Suprapubic skin (tissue), 4 donors: Measurements from ENCODE around the gene TSN. TPM values are rescaled to one million over a fixed set of nuclear protein-coding genes. Genes with fewer than 3 reads are reported as not detected.
"Not testable (repeated sequence)": the region's sequence is repeated elsewhere in the genome, so short reads cannot be mapped to it uniquely, and the experiment has no call there.

Experiments
- DNase-seq, 2 donors: peaks; one replicate each; pipeline ENCODE4 v3.0.0-alpha.2; 2019; ENCODE audit warnings: low spot score in 2 of 2
- H3K27ac ChIP-seq: fragments of 200-600 bp; sonication (generic); one replicate; pipeline ENCODE4 v1.5.1; 2019
- H3K27me3 ChIP-seq: fragments of 200-600 bp; sonication (generic); one replicate; pipeline ENCODE4 v1.5.1; 2019
- H3K36me3 ChIP-seq: fragments of 200-600 bp; sonication (generic); one replicate; pipeline ENCODE4 v1.5.1; 2019
- H3K4me1 ChIP-seq: fragments of 200-600 bp; sonication (generic); one replicate; pipeline ENCODE4 v1.5.1; 2019
- H3K4me3 ChIP-seq: fragments of 200-600 bp; sonication (generic); one replicate; pipeline ENCODE4 v1.5.1; 2019; ENCODE audit warnings: mild to moderate bottlenecking
- H3K9me3 ChIP-seq: fragments of 200-600 bp; sonication (generic); one replicate; pipeline ENCODE4 v1.5.1; 2019
- EP300 ChIP-seq: sonication (generic); formaldehyde crosslinking; IDR thresholded peaks from one replicate; pipeline ENCODE4 v1.6.1; 2017; ENCODE audit warnings: antibody characterized with exemption
- POLR2A ChIP-seq, 2 donors: fragments of 450-650 bp; IDR thresholded peaks; one replicate each; pipeline ENCODE4 v1.6.1; 2017; ENCODE audit warnings: antibody characterized with exemption in 2 of 2, mild to moderate bottlenecking in 2 of 2, moderate library complexity in 2 of 2
- POLR2AphosphoS5 ChIP-seq, 3 donors: sonication (generic); formaldehyde crosslinking; IDR thresholded peaks; one replicate each; pipeline ENCODE4 v1.6.1; 2017; ENCODE audit warnings: antibody characterized with exemption in 3 of 3
- WGBS: methylation state at CpG from one replicate; pipeline ENCODE4 v1.1.5; 2018; 5-methylcytosine and 5-hydroxymethylcytosine counted together
- total RNA-seq, 4 donors: library from RNA; depleted of rRNA; stranded (reverse); fragments of >200 nt; gene quantifications; one replicate each; pipeline ENCODE4 v1.1.0, GENCODE V29; 2016
- TF ChIP-seq, protein P1 (sequence below), 2 donors: fragments of 200-600 bp in 1 of 2; fragments of 450-650 bp in 1 of 2; sonication (generic) in 1 of 2; IDR thresholded peaks; one replicate each; pipeline ENCODE4 v1.5.1; 2016 to 2019; ENCODE audit warnings: antibody characterized with exemption in 2 of 2, mild to moderate bottlenecking in 1 of 2, moderate library complexity in 1 of 2

The TSN gene
- total RNA-seq, 4 donors from 2014 or later: 24.1 to 45.2 (median 41.6) TPM

- Histone ChIP-seq H3K36me3 (no peaks in the 10 kb centered on the region), H3K9me3 (no peaks in the 10 kb centered on the region), H3K27me3 (no peaks in the 10 kb centered on the region), H3K4me1 (no peaks in the 10 kb centered on the region), H3K27ac (no peak overlapping the region), H3K4me3 (no peak overlapping the region)
- DNase-seq: no peak
- TF ChIP-seq, protein P1, sequence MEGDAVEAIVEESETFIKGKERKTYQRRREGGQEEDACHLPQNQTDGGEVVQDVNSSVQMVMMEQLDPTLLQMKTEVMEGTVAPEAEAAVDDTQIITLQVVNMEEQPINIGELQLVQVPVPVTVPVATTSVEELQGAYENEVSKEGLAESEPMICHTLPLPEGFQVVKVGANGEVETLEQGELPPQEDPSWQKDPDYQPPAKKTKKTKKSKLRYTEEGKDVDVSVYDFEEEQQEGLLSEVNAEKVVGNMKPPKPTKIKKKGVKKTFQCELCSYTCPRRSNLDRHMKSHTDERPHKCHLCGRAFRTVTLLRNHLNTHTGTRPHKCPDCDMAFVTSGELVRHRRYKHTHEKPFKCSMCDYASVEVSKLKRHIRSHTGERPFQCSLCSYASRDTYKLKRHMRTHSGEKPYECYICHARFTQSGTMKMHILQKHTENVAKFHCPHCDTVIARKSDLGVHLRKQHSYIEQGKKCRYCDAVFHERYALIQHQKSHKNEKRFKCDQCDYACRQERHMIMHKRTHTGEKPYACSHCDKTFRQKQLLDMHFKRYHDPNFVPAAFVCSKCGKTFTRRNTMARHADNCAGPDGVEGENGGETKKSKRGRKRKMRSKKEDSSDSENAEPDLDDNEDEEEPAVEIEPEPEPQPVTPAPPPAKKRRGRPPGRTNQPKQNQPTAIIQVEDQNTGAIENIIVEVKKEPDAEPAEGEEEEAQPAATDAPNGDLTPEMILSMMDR (IDR thresholded peaks at IDR 0.05): no peak
- TF ChIP-seq EP300 (no peak), POLR2A (IDR thresholded peaks at IDR 0.05) (no peak), POLR2AphosphoS5 (IDR thresholded peaks at IDR 0.05) (no peak)
- WGBS: 81% methylated on average over 7 of the region's 7 CpGs
These were observed 44.8 kb upstream of the TSN start for GRCh38 chr2:121710470-121711170.

GRCh38 chr2:121711481-121711880 is 44.0 kb upstream of the TSN start:
- not testable (repeated sequence) for H3K4me3 ChIP-seq, H3K9me3 ChIP-seq, H3K36me3 ChIP-seq, H3K4me1 ChIP-seq, H3K27ac ChIP-seq, DNase-seq, H3K27me3 ChIP-seq
- WGBS: 82% methylated on average over 3 of the region's 3 CpGs

DNA sequence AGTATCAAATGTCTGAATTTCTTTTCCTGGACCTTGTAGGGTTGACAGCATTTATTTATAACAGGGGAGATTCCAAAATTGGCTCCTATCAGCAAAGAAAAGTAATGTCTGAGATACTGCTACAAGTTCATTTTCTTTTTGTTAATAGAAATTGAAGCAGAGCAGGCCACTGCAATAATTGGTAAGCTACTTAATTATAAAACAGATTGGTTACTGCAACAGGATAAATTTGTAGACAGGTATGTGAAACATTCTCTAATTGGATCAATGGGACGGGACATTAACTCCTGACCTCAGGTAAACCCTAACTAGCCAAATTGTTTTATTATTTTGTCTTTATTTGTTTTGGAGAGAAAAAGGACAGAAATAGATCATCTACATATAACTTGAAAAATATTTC is 39.3 kb upstream of the TSN start:
- TF ChIP-seq POLR2A (IDR thresholded peaks at IDR 0.05) (no peak), EP300 (no peak), POLR2AphosphoS5 (IDR thresholded peaks at IDR 0.05) (no peak)
- TF ChIP-seq, protein P1 (IDR thresholded peaks at IDR 0.05): no peak
- no peak overlapping the region for H3K4me3 ChIP-seq
- no peaks in the 10 kb centered on the region for H3K27me3 ChIP-seq
- no peaks in the 10 kb centered on the region for H3K36me3 ChIP-seq
- 68% methylated on average over 1 of the region's 1 CpG for WGBS
- H3K27ac ChIP-seq: no peak overlapping the region
- DNase-seq: no peak
- no peaks in the 10 kb centered on the region for H3K9me3 ChIP-seq
- H3K4me1 ChIP-seq: no peaks in the 10 kb centered on the region

DNA sequence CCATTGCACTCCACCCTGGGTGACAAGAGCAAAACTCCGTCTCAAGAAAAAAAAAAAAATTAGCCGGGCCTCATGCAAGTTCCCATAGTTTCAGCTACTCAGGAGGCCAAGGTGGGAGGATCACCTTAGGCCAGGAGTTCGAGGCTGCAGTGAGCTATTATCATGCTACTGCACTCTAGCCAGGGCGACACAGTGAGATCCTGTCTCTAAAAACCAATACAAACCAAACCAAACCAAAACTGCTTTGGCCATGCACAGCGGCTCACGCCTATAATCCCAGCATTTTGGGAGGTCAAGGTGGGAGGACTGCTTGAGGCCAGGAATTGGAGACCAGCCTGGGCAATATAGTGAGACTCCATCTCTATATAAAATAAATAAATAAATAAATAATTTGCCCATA is 37.9 kb upstream of the TSN start:
- Histone ChIP-seq H3K27ac (no peak overlapping the region), H3K27me3 (no peaks in the 10 kb centered on the region), H3K9me3 (no peaks in the 10 kb centered on the region), H3K4me1 (peaks cover 6% of the 10 kb centered on the region), H3K4me3 (no peak overlapping the region), H3K36me3 (no peaks in the 10 kb centered on the region)
- WGBS: 95% methylated on average over 6 of the region's 6 CpGs
- DNase-seq: no peak
- TF ChIP-seq POLR2A (IDR thresholded peaks at IDR 0.05): no peak
- TF ChIP-seq EP300: no peak
- TF ChIP-seq, protein P1 (IDR thresholded peaks at IDR 0.05): no peak
- no peak for TF ChIP-seq POLR2AphosphoS5 (IDR thresholded peaks at IDR 0.05)

DNA sequence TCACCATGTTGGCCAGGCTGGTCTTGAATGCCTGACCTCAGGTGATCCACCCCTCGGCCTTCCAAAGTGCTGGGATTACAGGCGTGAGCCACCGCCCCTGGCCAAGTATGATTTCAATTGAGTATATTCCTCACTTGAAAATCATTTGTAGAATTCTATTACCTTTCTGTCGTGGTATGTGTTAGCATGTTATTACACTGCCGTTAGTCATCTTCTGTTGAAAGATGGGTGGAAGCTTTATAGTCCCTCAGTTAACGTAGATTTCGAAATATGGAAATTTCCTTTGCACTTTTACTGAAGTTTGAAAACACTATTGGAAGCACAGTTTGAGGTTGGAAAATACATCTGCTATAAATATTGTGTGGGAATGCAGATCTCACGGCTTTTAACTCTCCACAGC is 33.5 kb upstream of the TSN start:
- TF ChIP-seq POLR2A (IDR thresholded peaks at IDR 0.05): no peak
- Histone ChIP-seq H3K27me3 (no peaks in the 10 kb centered on the region), H3K4me1 (peaks cover 7% of the 10 kb centered on the region), H3K36me3 (peaks cover 12% of the 10 kb centered on the region), H3K27ac (no peak overlapping the region), H3K9me3 (no peaks in the 10 kb centered on the region), H3K4me3 (no peak overlapping the region)
- 26% methylated on average over 8 of the region's 8 CpGs for WGBS
- DNase-seq: peak in 1 of 2 donors; percentile 56

GRCh38 chr2:121722479-121722878 is 33.0 kb upstream of the TSN start:
- TF ChIP-seq EP300 (no peak), POLR2A (IDR thresholded peaks at IDR 0.05) (no peak)
- TF ChIP-seq, protein P1 (IDR thresholded peaks at IDR 0.05): no peak
- peaks cover 17% of the 10 kb centered on the region for H3K36me3 ChIP-seq
- no peak overlapping the region for H3K27ac ChIP-seq
- WGBS: 60% methylated on average over 5 of the region's 5 CpGs
- DNase-seq: no peak
- peaks cover 7% of the 10 kb centered on the region for H3K4me1 ChIP-seq
- no peak overlapping the region for H3K4me3 ChIP-seq
- no peaks in the 10 kb centered on the region for H3K9me3 ChIP-seq
- H3K27me3 ChIP-seq: no peaks in the 10 kb centered on the region
